CD4-positive, alpha-beta memory T cell (primary cell): Measurements from ENCODE around the gene KRTAP2-2. TPM values are rescaled to one million over a fixed set of nuclear protein-coding genes. Genes with fewer than 3 reads are reported as not detected.
"Not testable (repeated sequence)": the region's sequence is repeated elsewhere in the genome, so short reads cannot be mapped to it uniquely, and the experiment has no call there.

Source experiments
- CTCF ChIA-PET: fragments of 350-600 bp; sonication (Branson Sonifier 250); formaldehyde crosslinking; loops from one replicate; lab custom pipeline; 2021; ENCODE audit warnings: inconsistent platforms; ENCODE audit not compliant: partially characterized antibody; lab: Charles Lee
- POLR2A ChIA-PET: fragments of 350-600 bp; sonication (Branson Sonifier 250); formaldehyde crosslinking; loops from one replicate; lab custom pipeline; 2021; ENCODE audit not compliant: partially characterized antibody; lab: Charles Lee
- DNase-seq, 5 donors: peaks; one replicate each; pipeline versions ENCODE4 v3.0.0 to v3.0.0-alpha.2; 2020 to 2022; ENCODE audit warnings: mixed read lengths in 1 of 5
- H3K27ac ChIP-seq: one replicate; pipeline ENCODE4 v1.7.0; 2013; ENCODE audit warnings: low read depth, low read length
- H3K27me3 ChIP-seq: 2 replicates; pipeline ENCODE4 v1.7.0; 2013; ENCODE audit warnings: mild to moderate bottlenecking, low read length, moderate library complexity; ENCODE audit not compliant: insufficient read depth
- H3K36me3 ChIP-seq: 2 replicates; pipeline ENCODE4 v1.7.0; 2013; ENCODE audit warnings: mild to moderate bottlenecking, low read length, moderate library complexity; ENCODE audit not compliant: insufficient read depth
- H3K4me1 ChIP-seq: 2 replicates; pipeline ENCODE4 v1.7.0; 2013; ENCODE audit warnings: mild to moderate bottlenecking, low read length, moderate library complexity; ENCODE audit not compliant: insufficient read depth
- H3K4me3 ChIP-seq, 2 donors: one replicate each; pipeline ENCODE4 v1.7.0; 2013; ENCODE audit warnings: low read length in 2 of 2, mild to moderate bottlenecking in 1 of 2
- H3K9me3 ChIP-seq, 2 donors: one replicate each; pipeline ENCODE4 v1.7.0; 2013; ENCODE audit warnings: low read length in 2 of 2, control low read depth in 1 of 2; ENCODE audit not compliant: control insufficient read depth in 1 of 2
- H3K27ac Mint-ChIP-seq, 7 donors: one replicate each; pipeline ENCODE4 v1.8.0; 2020 to 2021; ENCODE audit warnings: mixed read lengths in 7 of 7, mild to moderate bottlenecking in 6 of 7, inconsistent platforms in 3 of 7, moderate library complexity in 3 of 7
- H3K27me3 Mint-ChIP-seq, 2 donors: one replicate each; pipeline ENCODE4 v1.8.0; 2020 to 2021; ENCODE audit warnings: mixed read lengths in 2 of 2
- H3K36me3 Mint-ChIP-seq, 2 donors: one replicate each; pipeline ENCODE4 v1.8.0; 2020 to 2021; ENCODE audit warnings: mixed read lengths in 2 of 2, inconsistent platforms in 1 of 2, mild to moderate bottlenecking in 1 of 2
- H3K4me1 Mint-ChIP-seq, 4 donors: one replicate each; pipeline ENCODE4 v1.8.0; 2020 to 2021; ENCODE audit warnings: mixed read lengths in 4 of 4, mild to moderate bottlenecking in 1 of 4
- H3K4me3 Mint-ChIP-seq, 8 donors: one replicate each; pipeline ENCODE4 v1.8.0; 2020 to 2021; ENCODE audit warnings: mixed read lengths in 8 of 8, mild to moderate bottlenecking in 7 of 8, moderate library complexity in 6 of 8, inconsistent platforms in 3 of 8
- H3K9me3 Mint-ChIP-seq, 8 donors: one replicate each; pipeline ENCODE4 v1.8.0; 2020 to 2021; ENCODE audit warnings: mixed read lengths in 8 of 8, mild to moderate bottlenecking in 5 of 8, inconsistent platforms in 3 of 8, moderate library complexity in 1 of 8
- intact Hi-C: fragments of 100-400 bp; cut with micrococcal nuclease; formaldehyde crosslinking; loops from one replicate; pipeline ENCODE4 v1.15.1; 2023
- polyA plus RNA-seq, 2 donors: library from polyadenylated mRNA; unstranded; fragments of 300-500 nt; fragmentation: Illumina TruSeq; gene quantifications; one replicate each; pipeline ENCODE4 v1.2.3, GENCODE V29; 2021
- total RNA-seq, 2 experiments: library from RNA; stranded (reverse); gene quantifications; one replicate each; pipeline ENCODE4 v1.2.3, GENCODE V29; 2021

Gene KRTAP2-2, protein sequence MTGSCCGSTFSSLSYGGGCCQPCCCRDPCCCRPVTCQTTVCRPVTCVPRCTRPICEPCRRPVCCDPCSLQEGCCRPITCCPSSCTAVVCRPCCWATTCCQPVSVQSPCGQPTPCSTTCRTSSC
- total RNA-seq (not detected), polyA plus RNA-seq (not detected)

DNA sequence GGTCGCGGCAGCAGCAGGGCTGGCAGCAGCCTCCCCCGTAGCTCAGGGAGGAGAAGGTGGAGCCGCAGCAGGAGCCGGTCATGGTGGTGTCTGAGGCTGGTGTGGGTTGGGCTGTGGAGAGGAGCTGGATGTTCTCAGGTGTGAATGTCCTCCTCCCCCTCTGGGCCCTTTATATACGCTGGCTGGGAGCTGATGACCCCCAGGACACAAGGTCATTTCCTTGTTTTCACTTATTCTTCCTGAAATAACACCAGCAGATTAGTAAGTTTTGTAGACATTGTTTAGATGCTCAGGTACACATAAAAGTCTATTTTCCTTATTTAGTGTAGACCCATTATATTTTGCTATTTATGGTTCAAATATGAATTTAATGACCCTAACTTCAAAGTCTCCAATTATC is at the start of gene KRTAP2-2:
Gene KRTAP2-2 (minus strand): TSS at position 101 of the 400 bp plus-strand sequence. CDS start 19 bp downstream, at position 82.
- H3K36me3 ChIP-seq, H3K36me3 Mint-ChIP-seq, H3K4me3 Mint-ChIP-seq, H3K27ac Mint-ChIP-seq, H3K27me3 ChIP-seq, H3K9me3 Mint-ChIP-seq, H3K4me1 Mint-ChIP-seq, H3K27ac ChIP-seq, CTCF ChIA-PET, POLR2A ChIA-PET, H3K9me3 ChIP-seq, H3K4me1 ChIP-seq, H3K4me3 ChIP-seq, intact Hi-C loops, DNase-seq: not testable (repeated sequence)
- H3K27me3 Mint-ChIP-seq: peaks cover 16 to 36% of the 10 kb centered on the region in 2 donors

DNA sequence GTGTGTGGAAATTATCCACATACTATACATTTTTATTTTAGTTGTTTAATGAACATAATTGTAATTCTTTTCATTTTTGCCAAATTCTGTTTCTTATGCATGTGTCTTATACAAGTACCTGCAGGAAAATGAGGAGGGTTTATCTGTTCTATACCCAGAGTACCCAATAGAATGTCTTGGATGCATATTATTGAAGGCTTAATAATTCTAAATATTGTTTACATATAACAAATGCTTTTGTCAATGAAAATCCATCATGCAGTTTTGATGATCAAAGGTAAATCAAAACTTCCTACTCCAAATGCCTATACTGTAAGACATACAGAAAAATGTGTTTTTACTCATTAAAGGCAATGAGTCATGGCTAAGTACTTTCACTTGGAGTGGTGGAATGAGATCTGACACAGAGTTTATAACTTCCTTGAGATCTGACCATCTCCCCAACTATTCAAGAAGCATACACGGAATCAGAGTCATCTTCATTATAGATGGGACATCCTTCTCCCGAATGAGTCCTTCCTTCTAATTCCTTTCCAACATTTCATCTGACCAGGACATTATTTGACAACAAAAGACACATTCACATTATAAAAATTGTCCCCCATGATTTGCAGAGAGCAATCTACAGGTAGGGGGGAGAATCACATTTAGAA is 49.5 kb upstream of the KRTAP2-2 start:
- H3K27me3 ChIP-seq, CTCF ChIA-PET, POLR2A ChIA-PET, H3K4me3 ChIP-seq, H3K36me3 Mint-ChIP-seq, H3K27ac Mint-ChIP-seq, H3K9me3 ChIP-seq, H3K9me3 Mint-ChIP-seq, H3K36me3 ChIP-seq, H3K4me1 ChIP-seq, DNase-seq, H3K4me3 Mint-ChIP-seq, H3K27ac ChIP-seq: not testable (repeated sequence)
- intact Hi-C loops: loop anchor here (5.0 kb wide), 1 partner anchor 218 kb away; no protein-coding TSS in a partner anchor
- H3K27me3 Mint-ChIP-seq: peaks cover 8 to 20% of the 10 kb centered on the region in 2 donors
- peaks cover 0 to 33% (median 9%) of the 10 kb centered on the region in 4 donors for H3K4me1 Mint-ChIP-seq

DNA sequence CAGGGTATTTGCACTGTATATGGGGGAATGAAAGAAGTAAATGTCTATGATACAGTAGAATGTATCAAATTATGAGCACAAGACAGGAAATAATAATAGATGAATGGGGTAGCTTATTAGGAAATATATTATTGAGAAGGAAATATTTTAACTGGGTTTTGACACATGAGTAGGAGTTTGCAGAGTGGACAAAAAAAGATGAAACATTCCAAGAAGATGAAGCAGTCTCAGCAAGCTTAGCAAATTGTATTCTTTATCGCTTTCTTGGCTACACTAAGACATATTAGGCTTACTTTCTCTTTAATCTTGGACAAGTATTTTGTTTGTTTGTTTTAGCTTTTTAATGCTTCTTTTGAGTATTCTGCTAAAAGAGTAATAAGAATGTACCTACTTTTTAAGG is 48.9 kb upstream of the KRTAP2-2 start:
- no peaks in the 10 kb centered on the region for H3K27me3 ChIP-seq
- Mint-ChIP-seq H3K27me3 (peaks cover 8 to 19% of the 10 kb centered on the region in 2 donors), H3K4me1 (peaks cover 0 to 30% (median 9%) of the 10 kb centered on the region in 4 donors), H3K36me3 (no peaks in the 10 kb centered on the region), H3K4me3 (no peak overlapping the region), H3K27ac (no peak overlapping the region), H3K9me3 (no peaks in the 10 kb centered on the region)
- no peak overlapping the region for H3K27ac ChIP-seq
- H3K36me3 ChIP-seq: no peaks in the 10 kb centered on the region
- ChIA-PET POLR2A (no interaction called here), CTCF (no interaction called here)
- intact Hi-C loops: loop anchor here (5.0 kb wide), 1 partner anchor 218 kb away; no protein-coding TSS in a partner anchor
- H3K4me3 ChIP-seq: no peak overlapping the region
- no peak for DNase-seq
- H3K4me1 ChIP-seq: no peaks in the 10 kb centered on the region
- no peaks in the 10 kb centered on the region for H3K9me3 ChIP-seq

DNA sequence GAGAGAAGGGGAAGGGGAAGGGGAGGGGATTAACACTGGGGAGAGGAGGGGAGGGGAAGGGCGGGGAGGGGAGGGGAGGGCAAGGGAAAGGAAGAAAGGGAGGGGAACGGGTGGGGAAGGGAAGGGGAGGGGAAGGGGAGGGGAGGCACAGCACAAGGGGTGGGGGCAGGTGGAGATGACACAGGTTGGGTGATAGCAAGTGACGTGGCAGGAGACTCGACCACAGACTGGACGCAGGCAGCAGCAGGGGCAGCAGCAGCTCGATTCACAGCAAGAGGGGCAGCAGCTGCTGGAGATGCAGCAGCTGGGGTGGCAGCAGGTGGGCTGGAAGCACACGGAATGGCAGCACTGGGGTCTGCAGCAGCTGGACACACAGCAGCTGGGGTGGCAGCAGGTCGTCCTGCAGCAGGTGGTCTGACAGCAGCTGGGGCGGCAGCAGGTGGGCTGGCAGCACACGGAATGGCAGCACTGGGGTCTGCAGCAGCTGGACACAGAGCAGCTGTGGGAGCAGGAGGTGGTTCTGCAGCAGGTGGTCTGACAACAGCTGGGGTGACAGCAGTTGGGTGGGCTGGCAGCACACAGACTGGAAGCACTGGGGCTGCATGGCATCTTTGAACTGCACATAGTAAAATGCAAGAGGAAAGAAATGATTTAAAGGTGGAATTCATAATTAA is 46.7 kb upstream of the KRTAP2-2 start, which contains the start of gene KRTAP4-16:
Gene KRTAP4-16 (minus strand): TSS at position 624 of the 674 bp plus-strand sequence. CDS start 0 bp downstream, at position 624.
- POLR2A ChIA-PET: no interaction called here
- Histone ChIP-seq H3K4me1 (no peaks in the 10 kb centered on the region), H3K27me3 (no peaks in the 10 kb centered on the region), H3K9me3 (no peaks in the 10 kb centered on the region), H3K4me3 (no peak within 1 kb of the TSS), H3K27ac (no peak within 1 kb of the TSS), H3K36me3 (no peaks in the 10 kb centered on the region)
- Mint-ChIP-seq H3K27ac (peak within 1 kb of the TSS in 2 of 7 donors; percentile 28 to 59), H3K9me3 (no peaks in the 10 kb centered on the region), H3K4me1 (peaks cover 0 to 15% (median 5%) of the 10 kb centered on the region in 4 donors), H3K36me3 (no peaks in the 10 kb centered on the region), H3K27me3 (peaks cover 14 to 16% of the 10 kb centered on the region in 2 donors), H3K4me3 (no peak within 1 kb of the TSS)
- CTCF ChIA-PET: no interaction called here
- intact Hi-C loops: loop anchor here (5.0 kb wide), 1 partner anchor 221 kb away; no protein-coding TSS in a partner anchor
- DNase-seq: no peak

DNA sequence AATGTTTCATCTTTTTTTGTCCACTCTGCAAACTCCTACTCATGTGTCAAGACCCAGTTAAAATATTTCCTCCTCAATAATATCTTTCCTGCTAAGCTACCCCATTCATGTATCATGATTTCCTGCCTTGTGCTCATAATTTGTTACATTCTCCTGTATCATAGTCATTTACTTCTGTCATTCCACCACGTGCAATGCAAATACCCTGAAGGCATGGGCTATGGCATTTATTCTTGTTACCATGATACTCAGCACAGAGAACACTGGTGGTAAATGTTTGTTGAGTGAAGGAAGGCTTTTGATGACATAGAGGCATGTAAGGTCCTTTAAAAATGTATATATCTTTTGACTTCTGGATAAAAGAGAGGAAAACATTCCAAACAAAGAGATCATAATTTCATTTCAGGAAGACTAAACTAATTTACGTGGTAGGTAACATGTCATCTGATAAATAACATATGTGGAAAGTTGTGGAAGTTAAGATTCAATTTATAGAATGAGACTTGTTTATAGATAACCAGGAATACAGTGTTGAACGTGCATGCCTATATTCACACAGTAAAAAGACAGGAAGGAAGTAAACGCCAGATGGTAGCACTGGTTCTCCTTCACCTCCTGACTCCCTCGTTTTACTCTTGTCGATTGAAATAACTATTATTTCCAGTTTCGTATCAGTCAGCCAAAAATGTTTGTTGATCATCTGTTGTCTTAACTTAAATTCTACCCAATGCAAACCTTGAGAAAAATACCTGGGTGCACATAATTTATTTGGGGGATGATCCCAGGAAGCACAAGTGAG is 44.9 kb upstream of the KRTAP2-2 start:
- Mint-ChIP-seq H3K4me3 (peak overlapping the region in 2 of 8 donors; percentile 33 to 52), H3K27me3 (peaks cover 14 to 18% of the 10 kb centered on the region in 2 donors)
- H3K27ac Mint-ChIP-seq, H3K4me1 ChIP-seq, DNase-seq, POLR2A ChIA-PET, H3K27me3 ChIP-seq, H3K4me1 Mint-ChIP-seq, H3K9me3 ChIP-seq, H3K4me3 ChIP-seq, H3K9me3 Mint-ChIP-seq, H3K36me3 Mint-ChIP-seq, H3K27ac ChIP-seq, CTCF ChIA-PET, H3K36me3 ChIP-seq: not testable (repeated sequence)
- intact Hi-C loops: loop anchor here (5.0 kb wide), 1 partner anchor 222 kb away; no protein-coding TSS in a partner anchor

DNA sequence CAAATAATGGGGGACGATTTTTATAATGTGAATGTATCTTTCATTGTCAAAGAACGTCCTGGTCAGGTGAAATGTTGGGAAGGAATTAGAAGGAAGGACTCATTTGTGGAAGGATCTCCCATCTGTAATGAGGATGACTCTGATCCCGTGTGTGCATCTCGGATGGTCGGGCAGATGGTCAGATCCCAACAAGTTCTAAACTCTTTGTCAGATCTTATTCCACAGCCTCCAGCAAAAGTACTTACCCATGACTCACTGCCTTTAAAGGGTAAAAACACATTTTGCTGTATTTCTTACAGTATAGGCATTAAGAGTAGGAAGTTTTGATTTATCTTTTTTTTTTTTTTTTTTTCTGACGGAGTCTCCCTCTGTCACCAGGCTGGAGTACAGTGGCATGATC is 43.5 kb upstream of the KRTAP2-2 start:
- Mint-ChIP-seq H3K27ac (no peak overlapping the region), H3K36me3 (no peaks in the 10 kb centered on the region), H3K27me3 (peaks cover 15 to 16% of the 10 kb centered on the region in 2 donors), H3K4me1 (peaks cover 0 to 10% (median 5%) of the 10 kb centered on the region in 4 donors), H3K9me3 (peaks cover 0 to 2% (median 0%) of the 10 kb centered on the region in 8 donors), H3K4me3 (no peak overlapping the region)
- H3K4me1 ChIP-seq: no peaks in the 10 kb centered on the region
- H3K4me3 ChIP-seq: no peak overlapping the region
- H3K27ac ChIP-seq: no peak overlapping the region
- no peaks in the 10 kb centered on the region for H3K36me3 ChIP-seq
- no peak for DNase-seq
- CTCF ChIA-PET: no interaction called here
- no peaks in the 10 kb centered on the region for H3K27me3 ChIP-seq
- intact Hi-C loops: no loop called here
- no peaks in the 10 kb centered on the region for H3K9me3 ChIP-seq
- POLR2A ChIA-PET: no interaction called here
